ENCODE data around the gene C1orf141.

GRCh38 chr1:67165468-67166041 lies 30.8 kb upstream of the C1orf141 start:
- TF ChIP-seq CTCF (IDR thresholded peaks at IDR 0.05) (no peak), POLR2A (IDR thresholded peaks at IDR 0.05) (no peak)
